Measurements from ENCODE around the gene CST4. TPM values are rescaled to one million over a fixed set of nuclear protein-coding genes. Genes with fewer than 3 reads are reported as not detected.
A peak's percentile ranks its signal among the peaks of the same experiment; 100 is the strongest.
"Not testable (repeated sequence)": the region's sequence is repeated elsewhere in the genome, so short reads cannot be mapped to it uniquely, and the experiment has no call there.

CST4 gene
- total RNA-seq, 1 donor from 2014 or later = not detected

GRCh38 chr20:23700931-23701330, 12.1 kb upstream of the CST4 start:
- Mint-ChIP-seq H3K36me3 (ENCODE audit: unreplicated experiment) (no peaks in the 10 kb centered on the region), H3K4me1 (ENCODE audit: unreplicated experiment) (no peaks in the 10 kb centered on the region), H3K9me3 (ENCODE audit: unreplicated experiment) (no peaks in the 10 kb centered on the region), H3K4me3 (ENCODE audit: unreplicated experiment) (no peak overlapping the region), H3K27ac (ENCODE audit: unreplicated experiment) (no peak overlapping the region), H3K27me3 (ENCODE audit: unreplicated experiment) (peaks cover 53% of the 10 kb centered on the region)
- no peak for TF ChIP-seq CTCF (IDR thresholded peaks at IDR 0.05)
- peak; percentile 65 for DNase-seq (ENCODE audit: extremely low spot score, unreplicated experiment)

GRCh38 chr20:23697947-23698346, 9.1 kb upstream of the CST4 start:
- H3K36me3 Mint-ChIP-seq (ENCODE audit: unreplicated experiment) = no peaks in the 10 kb centered on the region
- H3K27ac Mint-ChIP-seq (ENCODE audit: unreplicated experiment) = no peak overlapping the region
- H3K27me3 Mint-ChIP-seq (ENCODE audit: unreplicated experiment) = peaks cover 49% of the 10 kb centered on the region
- no peaks in the 10 kb centered on the region for H3K9me3 Mint-ChIP-seq (ENCODE audit: unreplicated experiment)
- DNase-seq (ENCODE audit: extremely low spot score, unreplicated experiment) = peak; percentile 56
- H3K4me3 Mint-ChIP-seq (ENCODE audit: unreplicated experiment) = no peak overlapping the region
- peaks cover 5% of the 10 kb centered on the region for H3K4me1 Mint-ChIP-seq (ENCODE audit: unreplicated experiment)
- no peak for TF ChIP-seq CTCF (IDR thresholded peaks at IDR 0.05)

GRCh38 chr20:23695068-23695395, 6.2 kb upstream of the CST4 start:
- H3K4me3 Mint-ChIP-seq (ENCODE audit: unreplicated experiment); H3K4me1 Mint-ChIP-seq (ENCODE audit: unreplicated experiment); H3K27ac Mint-ChIP-seq (ENCODE audit: unreplicated experiment); H3K36me3 Mint-ChIP-seq (ENCODE audit: unreplicated experiment); DNase-seq (ENCODE audit: extremely low spot score, unreplicated experiment); H3K9me3 Mint-ChIP-seq (ENCODE audit: unreplicated experiment): not testable (repeated sequence)
- H3K27me3 Mint-ChIP-seq (ENCODE audit: unreplicated experiment) = peaks cover 35% of the 10 kb centered on the region

GRCh38 chr20:23694178-23695067, 5.6 kb upstream of the CST4 start:
- not testable (repeated sequence) for H3K4me1 Mint-ChIP-seq (ENCODE audit: unreplicated experiment); H3K27ac Mint-ChIP-seq (ENCODE audit: unreplicated experiment); H3K4me3 Mint-ChIP-seq (ENCODE audit: unreplicated experiment); H3K36me3 Mint-ChIP-seq (ENCODE audit: unreplicated experiment); H3K9me3 Mint-ChIP-seq (ENCODE audit: unreplicated experiment)
- peak; percentile 38 for DNase-seq (ENCODE audit: extremely low spot score, unreplicated experiment)
- H3K27me3 Mint-ChIP-seq (ENCODE audit: unreplicated experiment) = peaks cover 32% of the 10 kb centered on the region

- H3K27me3 Mint-ChIP-seq (ENCODE audit: unreplicated experiment) = peaks cover 22% of the 10 kb centered on the region
- not testable (repeated sequence) for H3K4me1 Mint-ChIP-seq (ENCODE audit: unreplicated experiment); H3K36me3 Mint-ChIP-seq (ENCODE audit: unreplicated experiment); H3K4me3 Mint-ChIP-seq (ENCODE audit: unreplicated experiment); H3K9me3 Mint-ChIP-seq (ENCODE audit: unreplicated experiment); H3K27ac Mint-ChIP-seq (ENCODE audit: unreplicated experiment)
- DNase-seq (ENCODE audit: extremely low spot score, unreplicated experiment) = peak; percentile 65
Observed at GRCh38 chr20:23692725-23693619, 4.1 kb upstream of the CST4 start.

GRCh38 chr20:23691675-23692074, 2.8 kb upstream of the CST4 start:
- Mint-ChIP-seq H3K27me3 (ENCODE audit: unreplicated experiment) (peaks cover 18% of the 10 kb centered on the region), H3K4me1 (ENCODE audit: unreplicated experiment) (peaks cover 8% of the 10 kb centered on the region), H3K4me3 (ENCODE audit: unreplicated experiment) (no peak overlapping the region), H3K27ac (ENCODE audit: unreplicated experiment) (no peak overlapping the region), H3K9me3 (ENCODE audit: unreplicated experiment) (no peaks in the 10 kb centered on the region), H3K36me3 (ENCODE audit: unreplicated experiment) (no peaks in the 10 kb centered on the region)
- no peak for TF ChIP-seq CTCF (IDR thresholded peaks at IDR 0.05)
- peak; percentile 27 for DNase-seq (ENCODE audit: extremely low spot score, unreplicated experiment)
